Raji (cell line): ENCODE measurements around the gene MACROD2.

ENCODE experiments used
- POLR2A ChIP-seq: IDR thresholded peaks from 2 replicates; pipeline ENCODE4 v1.6.1; 2011; ENCODE audit warnings: low read depth, low read length, control low read depth; ENCODE audit not compliant: insufficient read depth

Gene MACROD2

GRCh38 chr20:15119852-15120487, 1124.7 kb downstream of the MACROD2 start:
- TF ChIP-seq POLR2A = no peak

DNA sequence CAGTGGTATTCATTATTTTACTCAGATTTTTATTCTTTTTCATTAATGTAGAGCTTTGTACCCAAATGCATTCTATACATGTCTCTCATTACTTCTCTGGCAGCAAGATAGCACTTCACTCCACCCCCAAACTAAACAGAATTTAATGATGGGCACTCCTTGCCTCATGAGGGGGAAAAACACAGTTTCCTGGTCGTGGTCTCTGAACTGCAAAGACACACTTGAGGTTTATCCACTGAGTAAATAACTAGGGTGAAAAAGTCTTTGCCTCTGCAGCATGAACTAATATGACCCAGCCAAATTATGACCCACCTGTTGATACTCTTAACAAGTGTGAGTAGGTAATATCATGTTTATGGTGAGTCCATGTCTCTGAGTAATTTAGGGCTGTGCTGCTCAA, 1127.3 kb downstream of the MACROD2 start:
- TF ChIP-seq POLR2A = no peak

DNA sequence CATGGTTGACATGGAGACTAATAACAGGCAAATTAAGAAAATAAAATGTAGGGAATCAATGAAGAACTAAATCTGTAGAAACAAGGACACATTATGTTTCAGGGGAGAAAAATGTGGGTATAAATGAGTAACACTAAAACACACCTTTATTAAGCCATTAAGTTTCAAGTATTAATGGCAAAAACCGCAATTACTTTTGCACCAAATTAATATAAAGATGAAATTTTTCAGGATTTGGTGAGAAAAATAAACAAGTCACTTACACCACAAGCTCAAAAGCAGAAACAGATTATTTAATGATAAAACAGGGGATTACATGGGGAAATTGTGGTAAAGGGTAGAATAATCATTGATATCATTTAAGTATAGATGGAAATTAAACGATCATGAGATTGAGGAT, 1135.9 kb downstream of the MACROD2 start:
- no peak for TF ChIP-seq POLR2A

GRCh38 chr20:15138548-15139126, 1143.3 kb downstream of the MACROD2 start:
- no peak for TF ChIP-seq POLR2A

- TF ChIP-seq POLR2A = no peak
Observed at GRCh38 chr20:15139522-15139921, 1144.2 kb downstream of the MACROD2 start.

DNA sequence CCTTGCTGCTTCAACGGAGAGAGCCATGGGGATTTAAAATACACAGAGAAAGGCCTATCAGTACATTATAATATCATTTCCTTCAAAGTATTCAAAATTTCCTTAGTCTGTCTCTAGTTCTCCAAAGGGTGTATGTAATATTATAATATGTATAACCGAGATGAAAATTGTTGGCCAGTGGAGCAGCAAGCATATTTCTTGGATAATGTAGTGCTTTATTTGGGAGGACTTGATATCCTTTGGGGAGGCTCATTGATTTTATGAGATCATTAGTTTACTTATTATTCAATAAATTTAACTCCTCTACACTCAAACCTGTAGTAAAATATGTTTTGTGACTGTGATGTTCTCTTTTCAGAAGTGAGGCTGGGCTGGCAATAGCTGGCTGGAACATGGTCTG, 1145.0 kb downstream of the MACROD2 start:
- TF ChIP-seq POLR2A = no peak

DNA sequence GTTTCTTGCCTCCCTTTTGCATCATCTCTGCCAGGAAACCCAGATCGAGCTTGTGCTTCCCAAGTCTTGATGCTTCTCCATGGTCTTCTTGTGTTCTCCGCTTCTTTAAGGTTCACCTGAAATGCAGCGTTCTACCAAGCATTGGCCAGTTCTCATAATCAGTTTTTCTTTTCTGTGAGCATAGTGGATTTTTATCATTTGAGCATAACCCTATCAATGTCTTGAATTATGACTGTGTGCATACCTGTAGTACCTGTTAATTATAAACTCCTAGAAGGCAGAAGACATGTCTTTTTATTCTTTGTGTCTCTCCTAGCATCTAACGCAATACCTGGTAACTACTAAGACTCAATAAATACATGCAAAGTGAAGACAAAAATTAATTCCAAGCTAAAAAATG, 1146.5 kb downstream of the MACROD2 start:
- TF ChIP-seq POLR2A = no peak

DNA sequence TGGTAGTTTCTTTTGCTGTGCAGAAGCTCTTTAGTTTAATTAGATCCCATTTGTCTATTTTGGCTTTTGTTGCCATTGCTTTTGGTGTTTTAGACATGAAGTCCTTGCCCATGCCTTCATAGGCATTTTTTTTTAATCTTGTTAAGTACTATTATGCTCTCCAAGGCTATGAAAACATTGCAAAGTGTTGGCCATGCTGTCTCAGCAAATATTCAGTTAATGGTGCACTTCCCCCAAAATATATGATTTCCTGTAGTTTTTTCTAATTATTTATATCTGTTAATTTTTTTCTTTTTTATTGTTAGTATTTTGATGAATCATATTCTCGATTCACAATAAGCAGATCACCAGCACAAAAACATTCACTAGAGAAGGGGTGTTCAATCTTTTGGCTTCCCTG, 1148.2 kb downstream of the MACROD2 start:
- TF ChIP-seq POLR2A = no peak

- no peak for TF ChIP-seq POLR2A
Observed at GRCh38 chr20:15144916-15145315, 1149.6 kb downstream of the MACROD2 start.

DNA sequence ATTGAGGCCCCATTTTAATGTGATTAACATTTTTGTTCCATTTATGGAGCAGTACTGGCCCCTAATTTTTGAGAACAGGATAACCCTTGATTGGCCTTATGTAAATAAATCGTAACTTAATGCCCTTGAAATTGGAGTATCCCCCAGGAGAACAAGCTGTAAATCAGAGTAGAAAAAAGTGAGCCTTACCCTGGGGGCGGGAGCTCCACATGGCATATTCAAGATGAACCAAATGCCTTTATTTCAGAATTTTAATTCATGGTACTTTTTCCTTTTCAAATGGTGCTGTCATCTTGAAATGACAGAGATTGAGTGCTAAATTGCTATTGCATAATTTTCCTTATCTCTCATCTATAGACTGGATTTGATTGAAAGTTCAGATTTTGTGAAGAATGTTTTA, 1151.6 kb downstream of the MACROD2 start:
- no peak for TF ChIP-seq POLR2A

DNA sequence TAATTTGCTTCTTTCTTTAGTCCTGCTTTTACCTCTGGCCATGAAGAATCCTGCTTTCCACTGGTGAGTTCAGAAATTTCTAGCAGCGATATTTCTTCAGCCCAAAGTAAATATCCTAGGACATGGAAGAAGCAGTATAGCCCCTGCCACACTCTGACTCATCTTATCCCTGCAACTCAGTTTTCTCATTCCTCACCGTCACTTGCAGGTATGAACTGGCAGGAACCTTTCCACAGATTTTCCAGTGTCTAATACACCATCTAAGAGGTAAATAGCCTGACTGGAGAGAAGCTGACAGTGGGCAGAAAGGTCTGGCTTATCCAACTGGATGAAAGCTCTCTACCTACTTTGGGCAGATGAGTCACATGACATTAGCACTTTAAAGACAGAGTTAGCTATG, 1158.8 kb downstream of the MACROD2 start:
- no peak for TF ChIP-seq POLR2A

- no peak for TF ChIP-seq POLR2A
Observed at GRCh38 chr20:15155848-15156401, 1160.6 kb downstream of the MACROD2 start.

GRCh38 chr20:15158533-15158932, 1163.2 kb downstream of the MACROD2 start:
- no peak for TF ChIP-seq POLR2A

GRCh38 chr20:15162079-15162647, 1166.8 kb downstream of the MACROD2 start:
- TF ChIP-seq POLR2A = no peak

DNA sequence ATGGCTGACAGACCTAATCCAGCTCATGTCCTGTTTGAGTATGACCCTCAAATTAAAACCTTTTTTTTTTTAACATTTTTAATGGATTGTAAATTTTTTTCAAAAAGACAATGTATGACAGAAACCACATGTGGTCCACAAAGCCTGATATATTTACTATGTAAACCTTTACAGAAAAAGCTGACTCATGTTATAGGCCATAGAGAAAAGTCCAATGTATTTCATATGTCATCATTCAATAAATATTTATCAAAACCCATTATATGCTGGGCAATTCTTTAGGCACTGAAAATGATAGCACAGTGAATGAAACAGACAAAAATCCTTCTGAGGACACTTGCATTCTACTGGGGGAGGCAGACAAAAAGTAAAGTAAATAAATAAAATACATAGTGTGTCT, 1168.3 kb downstream of the MACROD2 start:
- no peak for TF ChIP-seq POLR2A

DNA sequence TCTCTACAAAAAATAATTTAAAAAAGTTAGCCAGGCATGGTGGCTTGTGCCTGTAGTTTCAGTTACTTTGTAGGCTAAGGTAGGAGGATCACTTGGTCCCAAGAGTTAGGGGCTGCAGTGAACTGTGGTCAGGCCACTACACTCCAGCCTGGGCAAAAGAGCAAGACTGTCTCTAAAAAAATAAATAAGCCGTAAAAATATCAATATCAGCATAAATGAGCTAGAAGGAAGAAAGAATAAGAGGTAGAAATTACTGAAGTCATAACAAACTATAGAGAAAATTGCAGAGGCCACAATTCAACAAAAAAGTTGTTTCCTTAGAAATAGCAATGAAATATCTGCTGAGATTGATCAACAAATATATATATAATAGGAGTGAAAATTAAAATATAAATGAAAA, 1169.4 kb downstream of the MACROD2 start:
- no peak for TF ChIP-seq POLR2A
